ENCODE measurements around the gene KMT2C. TPM values are rescaled to one million over a fixed set of nuclear protein-coding genes. Genes with fewer than 3 reads are reported as not detected.

Gene KMT2C
- total and polyA plus RNA-seq, 2 of the 13 experiments (the other 11 are each of a cell fraction or from before 2014, with no cell fraction given), result 7.1 to 14.4 TPM

DNA sequence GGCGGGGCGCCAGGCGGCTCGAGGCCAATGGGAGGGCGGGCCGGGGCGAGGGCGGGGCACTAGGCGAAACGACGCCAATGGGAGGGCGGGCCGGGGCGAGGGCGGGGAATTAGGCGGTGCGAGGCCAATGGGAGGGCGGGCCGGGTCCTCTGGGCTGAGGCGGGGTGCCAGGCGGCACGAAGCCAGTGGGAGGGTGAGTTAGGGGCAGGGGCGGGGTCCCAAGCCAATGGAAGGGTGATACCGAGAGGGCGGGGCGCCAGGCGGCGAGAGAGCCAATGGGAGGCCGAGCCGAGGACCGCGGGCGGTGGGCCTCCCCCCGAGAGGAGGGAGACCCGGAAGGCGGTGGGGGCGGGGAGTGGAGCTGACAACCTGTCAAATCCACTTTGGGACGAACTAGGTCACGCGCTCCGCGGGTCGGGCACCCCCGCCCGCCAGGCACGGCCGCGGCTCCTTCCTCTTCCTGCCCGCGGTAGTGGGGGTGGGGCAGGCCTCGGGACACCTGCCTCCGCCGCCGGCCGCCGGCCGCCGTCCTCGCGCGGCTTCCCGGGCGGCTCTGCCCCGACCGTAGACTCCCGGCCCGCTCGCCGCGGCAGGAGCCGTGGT, 28.0 kb upstream of the KMT2C start (continued):
- TF ChIP-seq, protein P1, sequence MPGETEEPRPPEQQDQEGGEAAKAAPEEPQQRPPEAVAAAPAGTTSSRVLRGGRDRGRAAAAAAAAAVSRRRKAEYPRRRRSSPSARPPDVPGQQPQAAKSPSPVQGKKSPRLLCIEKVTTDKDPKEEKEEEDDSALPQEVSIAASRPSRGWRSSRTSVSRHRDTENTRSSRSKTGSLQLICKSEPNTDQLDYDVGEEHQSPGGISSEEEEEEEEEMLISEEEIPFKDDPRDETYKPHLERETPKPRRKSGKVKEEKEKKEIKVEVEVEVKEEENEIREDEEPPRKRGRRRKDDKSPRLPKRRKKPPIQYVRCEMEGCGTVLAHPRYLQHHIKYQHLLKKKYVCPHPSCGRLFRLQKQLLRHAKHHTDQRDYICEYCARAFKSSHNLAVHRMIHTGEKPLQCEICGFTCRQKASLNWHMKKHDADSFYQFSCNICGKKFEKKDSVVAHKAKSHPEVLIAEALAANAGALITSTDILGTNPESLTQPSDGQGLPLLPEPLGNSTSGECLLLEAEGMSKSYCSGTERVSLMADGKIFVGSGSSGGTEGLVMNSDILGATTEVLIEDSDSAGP (CRISPR knock-in tag; IDR thresholded peaks at IDR 0.05; ENCODE audit: borderline replicate concordance), result peak; percentile 29; the same call in 1 of the 2 replicates
- TF ChIP-seq CSRNP2 (CRISPR knock-in tag; conservative IDR thresholded peaks at IDR 0.05; ENCODE audit: low read depth) (no peak), MEIS1 (CRISPR knock-in tag; IDR thresholded peaks at IDR 0.05; ENCODE audit: borderline replicate concordance) (peak; percentile 100), PRDM10 (CRISPR knock-in tag; IDR thresholded peaks at IDR 0.05; ENCODE audit: low read depth) (peak; percentile 52; the same call in 1 of the 2 replicates), ZNF891 (CRISPR knock-in tag; IDR thresholded peaks at IDR 0.05) (0 out of 2 replicates have a peak, but pooled peaks have one; percentile 21), POLR2A (IDR thresholded peaks at IDR 0.05; ENCODE audit: insufficient read depth in 1 of 2, low read depth in 2 of 2, low read length in 2 of 2) (peak; percentile 50 to 71; a peak in 3 of 4 replicates), USF2 (IDR thresholded peaks at IDR 0.05; ENCODE audit: low read depth, low read length) (no peak), USF2 (CRISPR knock-in tag; IDR thresholded peaks at IDR 0.05; ENCODE audit: borderline replicate concordance) (0 out of 2 replicates have a peak, but pooled peaks have one; percentile 25), MYPOP (CRISPR knock-in tag; IDR thresholded peaks at IDR 0.05) (0 out of 2 replicates have a peak, but pooled peaks have one; percentile 48)
- TF ChIP-seq, protein P2, sequence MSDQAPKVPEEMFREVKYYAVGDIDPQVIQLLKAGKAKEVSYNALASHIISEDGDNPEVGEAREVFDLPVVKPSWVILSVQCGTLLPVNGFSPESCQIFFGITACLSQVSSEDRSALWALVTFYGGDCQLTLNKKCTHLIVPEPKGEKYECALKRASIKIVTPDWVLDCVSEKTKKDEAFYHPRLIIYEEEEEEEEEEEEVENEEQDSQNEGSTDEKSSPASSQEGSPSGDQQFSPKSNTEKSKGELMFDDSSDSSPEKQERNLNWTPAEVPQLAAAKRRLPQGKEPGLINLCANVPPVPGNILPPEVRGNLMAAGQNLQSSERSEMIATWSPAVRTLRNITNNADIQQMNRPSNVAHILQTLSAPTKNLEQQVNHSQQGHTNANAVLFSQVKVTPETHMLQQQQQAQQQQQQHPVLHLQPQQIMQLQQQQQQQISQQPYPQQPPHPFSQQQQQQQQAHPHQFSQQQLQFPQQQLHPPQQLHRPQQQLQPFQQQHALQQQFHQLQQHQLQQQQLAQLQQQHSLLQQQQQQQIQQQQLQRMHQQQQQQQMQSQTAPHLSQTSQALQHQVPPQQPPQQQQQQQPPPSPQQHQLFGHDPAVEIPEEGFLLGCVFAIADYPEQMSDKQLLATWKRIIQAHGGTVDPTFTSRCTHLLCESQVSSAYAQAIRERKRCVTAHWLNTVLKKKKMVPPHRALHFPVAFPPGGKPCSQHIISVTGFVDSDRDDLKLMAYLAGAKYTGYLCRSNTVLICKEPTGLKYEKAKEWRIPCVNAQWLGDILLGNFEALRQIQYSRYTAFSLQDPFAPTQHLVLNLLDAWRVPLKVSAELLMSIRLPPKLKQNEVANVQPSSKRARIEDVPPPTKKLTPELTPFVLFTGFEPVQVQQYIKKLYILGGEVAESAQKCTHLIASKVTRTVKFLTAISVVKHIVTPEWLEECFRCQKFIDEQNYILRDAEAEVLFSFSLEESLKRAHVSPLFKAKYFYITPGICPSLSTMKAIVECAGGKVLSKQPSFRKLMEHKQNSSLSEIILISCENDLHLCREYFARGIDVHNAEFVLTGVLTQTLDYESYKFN (CRISPR knock-in tag; conservative IDR thresholded peaks at IDR 0.05), result peak; percentile 43
- TF ChIP-seq, protein P3, sequence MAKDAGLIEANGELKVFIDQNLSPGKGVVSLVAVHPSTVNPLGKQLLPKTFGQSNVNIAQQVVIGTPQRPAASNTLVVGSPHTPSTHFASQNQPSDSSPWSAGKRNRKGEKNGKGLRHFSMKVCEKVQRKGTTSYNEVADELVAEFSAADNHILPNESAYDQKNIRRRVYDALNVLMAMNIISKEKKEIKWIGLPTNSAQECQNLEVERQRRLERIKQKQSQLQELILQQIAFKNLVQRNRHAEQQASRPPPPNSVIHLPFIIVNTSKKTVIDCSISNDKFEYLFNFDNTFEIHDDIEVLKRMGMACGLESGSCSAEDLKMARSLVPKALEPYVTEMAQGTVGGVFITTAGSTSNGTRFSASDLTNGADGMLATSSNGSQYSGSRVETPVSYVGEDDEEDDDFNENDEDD (CRISPR knock-in tag; IDR thresholded peaks at IDR 0.05; ENCODE audit: borderline replicate concordance), result peak; percentile 44; the same call in 1 of the 2 replicates
